Measurements from ENCODE around the gene LGALS7.
"Not testable (repeated sequence)": the region's sequence is repeated elsewhere in the genome, so short reads cannot be mapped to it uniquely, and the experiment has no call there.

LGALS7 gene

GRCh38 chr19:38770228-38770948 is 2.9 kb downstream of the LGALS7 start:
- DNase-seq, result not testable (repeated sequence)

- peak; percentile 84 to 86 for DNase-seq
Observed at GRCh38 chr19:38769635-38770211, 3.6 kb downstream of the LGALS7 start.

GRCh38 chr19:38766276-38767047 is 6.9 kb downstream of the LGALS7 start:
- no peak for DNase-seq

GRCh38 chr19:38765214-38765613 is 8.1 kb downstream of the LGALS7 start:
- no peak for DNase-seq

GRCh38 chr19:38763795-38764220 is 9.5 kb downstream of the LGALS7 start:
- no peak for DNase-seq

GRCh38 chr19:38761884-38762389 is 11.4 kb downstream of the LGALS7 start:
- not testable (repeated sequence) for DNase-seq

GRCh38 chr19:38760805-38761517 is 12.4 kb downstream of the LGALS7 start:
- not testable (repeated sequence) for DNase-seq

GRCh38 chr19:38759590-38760003 is 13.7 kb downstream of the LGALS7 start:
- no peak for DNase-seq

GRCh38 chr19:38754196-38754595 is 19.1 kb downstream of the LGALS7 start:
- DNase-seq, result not testable (repeated sequence)

GRCh38 chr19:38753783-38754182 is 19.5 kb downstream of the LGALS7 start:
- not testable (repeated sequence) for DNase-seq

- DNase-seq, result no peak
Observed at GRCh38 chr19:38745316-38745715, 28.0 kb downstream of the LGALS7 start.

- DNase-seq, result no peak
Observed at GRCh38 chr19:38744874-38745273, 28.4 kb downstream of the LGALS7 start.

GRCh38 chr19:38744298-38744681 is 29.0 kb downstream of the LGALS7 start, which contains the start of gene CAPN12:
Gene CAPN12 (minus strand): TSS chr19:38744474. CDS start chr19:38744165, 309 bp downstream.
- DNase-seq, result no peak

- DNase-seq, result no peak
Observed at GRCh38 chr19:38743394-38744297, 29.7 kb downstream of the LGALS7 start.

GRCh38 chr19:38742906-38743305 is 30.4 kb downstream of the LGALS7 start:
- no peak for DNase-seq

- DNase-seq, result no peak
Observed at GRCh38 chr19:38742296-38742695, 31.0 kb downstream of the LGALS7 start.

GRCh38 chr19:38741670-38742069 is 31.6 kb downstream of the LGALS7 start:
- no peak for DNase-seq

GRCh38 chr19:38740932-38741331 is 32.4 kb downstream of the LGALS7 start:
- DNase-seq, result no peak

- no peak for DNase-seq
Observed at GRCh38 chr19:38740257-38740592, 33.1 kb downstream of the LGALS7 start.

GRCh38 chr19:38739440-38740256 is 33.7 kb downstream of the LGALS7 start:
- DNase-seq, result no peak

Measured in activated CD4-positive, alpha-beta T cell treated with anti-CD3 and anti-CD28 coated beads, Interleukin-2, amount 50 U/mL, for 4 hours (primary cell).